ENCODE measurements around the gene SHROOM3.

SHROOM3 gene

DNA sequence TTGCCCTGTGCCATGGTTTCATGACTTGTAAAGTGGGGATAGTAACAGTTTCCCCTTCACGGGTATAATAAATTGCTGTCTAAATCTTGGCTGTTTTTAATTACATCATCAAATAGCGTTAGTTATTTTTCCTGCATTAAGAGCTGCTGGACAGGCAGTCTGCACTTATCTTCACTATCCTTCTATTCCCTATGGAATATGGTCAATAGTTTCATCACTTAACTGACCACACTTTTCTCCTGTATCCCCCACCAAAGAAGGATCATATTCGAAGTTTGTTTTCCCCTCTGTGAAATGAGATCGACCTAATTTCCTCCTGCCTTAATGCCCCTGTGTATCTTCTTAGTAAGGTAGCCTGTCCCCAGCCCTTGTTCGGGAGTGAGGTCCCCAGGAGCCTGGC, 133.2 kb downstream of the SHROOM3 start:
- Histone ChIP-seq H3K9me3 (ENCODE audit: control insufficient read depth, low read length) (no peaks in the 10 kb centered on the region), H3K4me3 (ENCODE audit: low read length) (no peak overlapping the region), H3K4me1 (ENCODE audit: control insufficient read depth, insufficient read depth, low read length) (peaks cover 34% of the 10 kb centered on the region), H3K36me3 (ENCODE audit: control insufficient read depth, insufficient read depth, low read length) (no peaks in the 10 kb centered on the region), H3K27me3 (ENCODE audit: control insufficient read depth, insufficient read depth, low read length) (no peaks in the 10 kb centered on the region), H3K9ac (ENCODE audit: low read length) (no peak overlapping the region)

DNA sequence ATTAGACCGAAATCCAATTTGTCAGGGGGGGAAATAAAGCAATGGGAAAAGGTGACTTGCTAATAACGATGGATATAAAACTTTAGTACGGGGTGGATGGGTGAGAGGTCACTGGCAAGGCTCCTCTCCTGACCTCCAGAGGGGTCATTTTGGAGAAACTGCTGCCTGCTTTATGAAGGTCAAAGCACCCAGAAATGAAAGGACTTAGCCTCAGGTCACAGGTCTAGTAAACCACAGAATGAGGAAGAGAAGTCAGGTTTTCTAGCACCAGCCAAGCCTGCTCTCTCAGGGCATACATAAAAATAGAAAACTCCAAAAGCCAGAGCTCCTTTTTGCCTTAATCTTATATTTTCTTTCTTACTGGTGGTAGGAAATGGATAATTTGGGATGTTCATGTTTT, 134.2 kb downstream of the SHROOM3 start:
- H3K9me3 ChIP-seq (ENCODE audit: control insufficient read depth, low read length), result no peaks in the 10 kb centered on the region
- H3K4me1 ChIP-seq (ENCODE audit: control insufficient read depth, insufficient read depth, low read length), result peaks cover 34% of the 10 kb centered on the region
- H3K27me3 ChIP-seq (ENCODE audit: control insufficient read depth, insufficient read depth, low read length), result no peaks in the 10 kb centered on the region
- no peaks in the 10 kb centered on the region for H3K36me3 ChIP-seq (ENCODE audit: control insufficient read depth, insufficient read depth, low read length)
- peak overlapping the region; percentile 4 for H3K9ac ChIP-seq (ENCODE audit: low read length)
- H3K4me3 ChIP-seq (ENCODE audit: low read length), result no peak overlapping the region

DNA sequence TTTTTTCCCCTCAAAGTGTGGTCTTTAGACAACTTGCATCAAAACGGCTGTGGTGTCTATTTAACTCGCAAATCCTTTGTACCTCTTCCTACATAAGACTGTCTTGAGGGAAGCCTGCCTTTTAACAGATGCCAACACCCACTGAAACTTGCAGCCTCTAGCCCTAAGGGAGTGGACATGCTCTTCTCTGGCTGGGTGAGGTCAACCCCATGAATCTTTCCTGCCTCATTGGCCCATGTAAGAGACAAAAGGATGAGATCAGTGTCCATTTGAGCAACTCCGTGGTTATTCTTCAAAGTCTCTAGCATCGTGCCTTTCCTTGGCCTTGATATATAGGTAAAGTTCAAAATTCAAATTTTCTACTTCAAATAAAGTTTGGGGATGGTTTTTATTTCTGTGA, 134.7 kb downstream of the SHROOM3 start:
- Histone ChIP-seq H3K9ac (ENCODE audit: low read length) (peak overlapping the region; percentile 4), H3K27me3 (ENCODE audit: control insufficient read depth, insufficient read depth, low read length) (no peaks in the 10 kb centered on the region), H3K36me3 (ENCODE audit: control insufficient read depth, insufficient read depth, low read length) (no peaks in the 10 kb centered on the region), H3K4me3 (ENCODE audit: low read length) (no peak overlapping the region), H3K4me1 (ENCODE audit: control insufficient read depth, insufficient read depth, low read length) (peaks cover 34% of the 10 kb centered on the region), H3K9me3 (ENCODE audit: control insufficient read depth, low read length) (no peaks in the 10 kb centered on the region)

DNA sequence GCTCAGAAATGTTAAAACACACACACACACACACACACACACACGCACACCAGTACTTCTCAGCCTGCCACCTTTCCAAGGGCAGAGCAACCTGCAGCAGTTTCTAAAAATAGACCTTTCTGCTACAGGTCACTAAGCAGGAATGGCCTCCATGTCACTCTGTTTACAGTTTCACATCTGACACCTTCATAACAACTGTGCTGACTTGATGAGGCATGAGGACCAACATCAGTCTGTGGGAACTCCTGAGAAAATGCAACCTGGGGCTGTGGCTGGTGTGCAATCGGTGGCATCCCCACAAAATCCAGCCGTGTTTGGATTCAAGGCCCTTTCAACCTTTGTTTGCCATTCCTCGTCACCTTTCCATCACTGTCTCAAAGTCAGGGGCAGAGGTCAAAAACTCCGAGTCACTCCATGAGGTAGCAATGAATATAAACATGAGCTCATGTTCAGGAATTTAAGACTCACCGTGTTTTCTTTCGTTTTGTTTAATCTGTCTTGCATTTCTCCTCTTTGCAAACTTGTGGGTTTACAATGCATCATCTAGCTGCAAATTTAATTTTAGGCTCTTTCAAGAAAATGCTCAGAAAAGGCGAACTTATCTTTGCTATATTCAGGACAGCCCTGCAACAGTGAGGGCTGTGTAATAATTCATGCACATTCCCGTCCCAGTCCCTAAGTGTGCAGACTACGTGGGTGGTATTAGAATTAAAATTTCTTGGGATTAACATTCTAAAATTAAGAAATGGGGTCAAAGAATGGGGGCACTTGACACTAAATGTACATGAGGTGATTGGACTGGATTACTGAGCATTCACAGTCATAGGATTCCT, 135.3 kb downstream of the SHROOM3 start:
- Histone ChIP-seq H3K4me3 (ENCODE audit: low read length) (no peak overlapping the region), H3K4me1 (ENCODE audit: control insufficient read depth, insufficient read depth, low read length) (peaks cover 34% of the 10 kb centered on the region), H3K36me3 (ENCODE audit: control insufficient read depth, insufficient read depth, low read length) (no peaks in the 10 kb centered on the region), H3K9ac (ENCODE audit: low read length) (no peak overlapping the region), H3K27me3 (ENCODE audit: control insufficient read depth, insufficient read depth, low read length) (no peaks in the 10 kb centered on the region), H3K9me3 (ENCODE audit: control insufficient read depth, low read length) (no peaks in the 10 kb centered on the region)

DNA sequence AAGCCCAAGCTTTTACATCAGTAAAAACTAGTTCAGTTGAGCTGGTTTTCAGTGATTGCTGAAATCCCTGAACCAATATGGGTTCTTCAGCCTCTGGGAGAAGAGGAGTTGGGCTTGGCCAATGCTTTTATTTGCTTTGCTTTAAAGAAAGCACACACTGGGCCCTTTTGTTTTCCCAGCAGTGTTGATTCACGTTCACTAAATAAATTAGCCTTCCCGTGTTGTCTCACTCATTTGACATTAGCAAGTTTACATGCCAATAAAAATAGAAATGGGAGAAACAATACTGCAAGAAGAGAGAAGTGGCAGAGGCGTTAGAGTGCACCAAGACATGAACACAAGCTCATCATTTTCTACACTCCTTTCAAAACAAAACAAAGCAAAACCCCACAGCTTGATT, 136.2 kb downstream of the SHROOM3 start:
- H3K9ac ChIP-seq (ENCODE audit: low read length), result no peak overlapping the region
- H3K9me3 ChIP-seq (ENCODE audit: control insufficient read depth, low read length), result no peaks in the 10 kb centered on the region
- H3K4me3 ChIP-seq (ENCODE audit: low read length), result no peak overlapping the region
- no peaks in the 10 kb centered on the region for H3K36me3 ChIP-seq (ENCODE audit: control insufficient read depth, insufficient read depth, low read length)
- no peaks in the 10 kb centered on the region for H3K27me3 ChIP-seq (ENCODE audit: control insufficient read depth, insufficient read depth, low read length)
- H3K4me1 ChIP-seq (ENCODE audit: control insufficient read depth, insufficient read depth, low read length), result peaks cover 34% of the 10 kb centered on the region

DNA sequence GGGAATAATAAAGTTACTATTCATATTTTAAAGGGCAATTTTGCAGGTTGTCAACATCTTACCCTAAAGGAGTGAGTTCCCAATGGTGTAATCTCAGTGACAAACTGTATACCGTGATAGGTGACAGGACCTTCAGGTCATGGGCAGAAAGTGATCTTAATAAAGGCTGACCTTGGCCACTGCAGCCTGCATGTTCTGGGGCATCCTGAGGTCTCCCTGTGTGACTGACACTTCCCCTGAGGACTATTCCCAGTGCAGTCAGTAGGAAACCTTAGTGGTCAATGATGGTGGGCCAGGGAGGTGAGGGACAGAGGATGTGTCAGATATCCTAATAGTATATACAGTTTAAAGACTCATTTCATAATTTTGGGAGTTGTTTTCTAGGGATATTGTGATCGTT, 137.2 kb downstream of the SHROOM3 start:
- H3K9ac ChIP-seq (ENCODE audit: low read length), result no peak overlapping the region

DNA sequence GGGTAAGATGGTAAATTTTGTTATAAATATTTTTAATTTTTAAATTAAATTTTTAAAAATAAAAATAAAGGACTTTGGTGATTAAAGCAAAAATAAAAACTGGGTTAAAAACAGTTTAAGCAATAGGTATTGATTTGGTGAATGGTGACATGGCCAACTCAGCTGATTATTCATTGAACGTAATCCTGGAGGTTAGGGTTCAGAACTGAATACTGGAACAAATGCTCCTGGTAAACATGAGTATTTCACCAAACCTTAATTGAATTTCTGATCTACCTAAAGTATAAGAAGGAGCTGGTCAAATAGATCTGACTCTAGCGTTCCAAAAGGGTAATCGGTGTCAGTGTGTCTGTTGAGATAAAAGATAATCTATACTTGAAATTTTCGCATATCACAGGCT, 141.8 kb downstream of the SHROOM3 start:
- peaks cover 3% of the 10 kb centered on the region for H3K4me1 ChIP-seq (ENCODE audit: control insufficient read depth, insufficient read depth, low read length)
- no peaks in the 10 kb centered on the region for H3K9me3 ChIP-seq (ENCODE audit: control insufficient read depth, low read length)
- H3K4me3 ChIP-seq (ENCODE audit: low read length), result no peak overlapping the region
- H3K9ac ChIP-seq (ENCODE audit: low read length), result no peak overlapping the region
- no peaks in the 10 kb centered on the region for H3K36me3 ChIP-seq (ENCODE audit: control insufficient read depth, insufficient read depth, low read length)
- no peaks in the 10 kb centered on the region for H3K27me3 ChIP-seq (ENCODE audit: control insufficient read depth, insufficient read depth, low read length)

More for the DNA sequence above, 137.2 kb downstream of the SHROOM3 start:
- Histone ChIP-seq H3K4me3 (ENCODE audit: low read length) (no peak overlapping the region), H3K27me3 (ENCODE audit: control insufficient read depth, insufficient read depth, low read length) (no peaks in the 10 kb centered on the region), H3K9me3 (ENCODE audit: control insufficient read depth, low read length) (no peaks in the 10 kb centered on the region), H3K4me1 (ENCODE audit: control insufficient read depth, insufficient read depth, low read length) (peaks cover 34% of the 10 kb centered on the region), H3K36me3 (ENCODE audit: control insufficient read depth, insufficient read depth, low read length) (no peaks in the 10 kb centered on the region)

DNA sequence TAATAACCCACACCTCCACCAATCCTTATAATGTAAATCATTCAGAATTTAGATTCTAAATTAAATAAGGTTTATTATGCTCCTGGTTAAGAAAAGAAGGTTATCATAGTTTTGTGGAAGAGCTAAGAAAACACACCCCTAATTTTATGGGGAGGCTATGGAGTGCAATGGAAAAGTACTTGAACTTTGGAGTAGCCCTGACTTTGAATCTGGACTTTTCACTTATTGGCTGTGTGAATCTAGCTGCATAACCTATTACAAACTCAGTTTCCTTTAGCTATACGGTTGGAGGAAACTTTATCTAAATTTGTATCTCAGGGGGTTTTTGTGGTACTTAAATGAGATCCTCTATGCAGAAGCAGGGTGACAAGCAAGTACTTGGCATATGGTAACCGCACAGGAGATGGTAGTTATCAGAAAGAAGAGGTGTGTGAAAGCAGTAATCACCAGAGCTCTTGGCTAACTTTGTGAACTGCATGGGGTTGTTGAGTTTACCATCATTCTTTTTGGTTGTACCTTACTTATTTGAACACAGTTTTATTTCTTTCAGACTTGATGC, 143.1 kb downstream of the SHROOM3 start:
- no peaks in the 10 kb centered on the region for H3K4me1 ChIP-seq (ENCODE audit: control insufficient read depth, insufficient read depth, low read length)

DNA sequence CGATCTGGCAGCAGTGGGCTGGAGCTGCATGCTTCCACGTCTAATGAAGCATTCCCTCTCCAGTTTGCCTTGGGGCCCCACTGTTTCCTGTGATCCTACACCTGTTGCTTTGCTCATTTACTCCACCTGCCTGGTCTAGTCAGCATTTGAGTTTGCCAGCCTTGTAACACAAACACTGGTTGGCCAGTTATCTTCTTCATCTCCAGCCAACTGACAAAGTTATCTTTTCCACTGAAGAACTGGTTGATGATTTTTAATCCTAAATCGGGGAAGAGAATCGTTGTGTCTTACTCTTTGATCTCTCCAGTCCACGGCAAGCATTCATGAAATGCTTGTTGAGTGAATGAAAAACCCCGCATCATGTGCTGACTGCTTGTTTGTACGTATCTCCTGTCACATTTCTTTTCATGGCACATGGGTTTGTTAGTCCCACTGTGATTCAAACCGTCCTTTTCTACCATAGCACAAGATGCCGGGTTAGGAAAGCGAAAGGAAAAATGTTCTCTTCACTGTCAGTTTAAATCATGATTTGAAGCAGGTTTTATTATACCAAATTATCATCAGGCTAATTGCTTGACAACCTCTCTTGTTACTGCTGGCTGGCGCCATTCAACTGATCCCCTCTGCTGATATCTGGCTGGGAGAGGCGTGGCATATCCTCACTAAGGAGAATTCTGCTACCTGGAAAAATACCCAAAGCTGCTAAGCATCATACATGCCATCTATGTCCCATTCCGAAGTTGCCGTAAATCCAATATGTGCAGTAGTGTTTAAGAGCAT, 144.8 kb downstream of the SHROOM3 start:
- no peaks in the 10 kb centered on the region for H3K36me3 ChIP-seq (ENCODE audit: control insufficient read depth, insufficient read depth, low read length)
- H3K9me3 ChIP-seq (ENCODE audit: control insufficient read depth, low read length), result no peaks in the 10 kb centered on the region
- H3K4me1 ChIP-seq (ENCODE audit: control insufficient read depth, insufficient read depth, low read length), result no peaks in the 10 kb centered on the region
- H3K4me3 ChIP-seq (ENCODE audit: low read length), result no peak overlapping the region
- no peaks in the 10 kb centered on the region for H3K27me3 ChIP-seq (ENCODE audit: control insufficient read depth, insufficient read depth, low read length)
- H3K9ac ChIP-seq (ENCODE audit: low read length), result no peak overlapping the region

More for the DNA sequence above, 143.1 kb downstream of the SHROOM3 start:
- Histone ChIP-seq H3K27me3 (ENCODE audit: control insufficient read depth, insufficient read depth, low read length) (no peaks in the 10 kb centered on the region), H3K9ac (ENCODE audit: low read length) (no peak overlapping the region), H3K9me3 (ENCODE audit: control insufficient read depth, low read length) (no peaks in the 10 kb centered on the region), H3K4me3 (ENCODE audit: low read length) (no peak overlapping the region), H3K36me3 (ENCODE audit: control insufficient read depth, insufficient read depth, low read length) (no peaks in the 10 kb centered on the region)

DNA sequence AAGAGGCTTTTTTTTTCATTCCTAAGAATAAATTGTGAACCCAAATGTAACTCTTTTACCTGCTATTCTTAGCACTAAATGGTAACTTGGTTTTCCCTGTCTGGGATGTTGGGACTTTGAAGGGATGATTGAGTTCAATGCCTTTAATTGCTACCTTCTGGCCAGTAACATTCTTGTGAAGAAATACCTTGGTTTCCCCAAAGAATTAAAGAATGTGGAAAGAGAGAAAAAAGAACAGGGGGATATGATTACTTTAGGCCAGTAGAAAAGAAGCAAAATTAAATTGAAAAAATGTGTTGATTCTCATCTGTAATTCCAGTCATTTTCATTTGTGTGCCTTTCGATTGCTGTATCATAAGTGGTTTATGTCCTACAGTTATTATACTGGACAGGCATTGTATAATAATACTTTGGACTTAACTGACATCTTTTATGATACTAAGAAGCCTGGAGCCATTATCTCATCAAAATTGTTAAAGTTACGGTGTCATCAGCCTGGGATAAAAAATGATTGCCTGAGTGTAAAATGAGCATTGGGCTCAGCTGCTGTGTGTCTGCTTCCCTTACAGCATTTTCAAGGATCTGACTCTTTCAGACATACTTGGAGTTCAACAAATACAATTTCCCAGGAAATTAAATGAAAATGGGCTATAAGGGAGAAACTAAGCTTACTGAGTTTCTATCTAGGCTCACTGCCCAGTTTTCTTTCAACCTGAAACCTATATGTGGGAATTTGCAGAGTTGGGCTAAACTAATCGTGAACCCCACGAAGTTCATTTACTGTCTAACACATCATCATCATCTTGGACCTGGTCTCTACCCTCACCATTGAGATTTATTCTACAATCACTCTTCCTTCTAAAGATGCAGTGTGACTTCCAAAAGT, 146.3 kb downstream of the SHROOM3 start:
- no peak overlapping the region for H3K9ac ChIP-seq (ENCODE audit: low read length)

DNA sequence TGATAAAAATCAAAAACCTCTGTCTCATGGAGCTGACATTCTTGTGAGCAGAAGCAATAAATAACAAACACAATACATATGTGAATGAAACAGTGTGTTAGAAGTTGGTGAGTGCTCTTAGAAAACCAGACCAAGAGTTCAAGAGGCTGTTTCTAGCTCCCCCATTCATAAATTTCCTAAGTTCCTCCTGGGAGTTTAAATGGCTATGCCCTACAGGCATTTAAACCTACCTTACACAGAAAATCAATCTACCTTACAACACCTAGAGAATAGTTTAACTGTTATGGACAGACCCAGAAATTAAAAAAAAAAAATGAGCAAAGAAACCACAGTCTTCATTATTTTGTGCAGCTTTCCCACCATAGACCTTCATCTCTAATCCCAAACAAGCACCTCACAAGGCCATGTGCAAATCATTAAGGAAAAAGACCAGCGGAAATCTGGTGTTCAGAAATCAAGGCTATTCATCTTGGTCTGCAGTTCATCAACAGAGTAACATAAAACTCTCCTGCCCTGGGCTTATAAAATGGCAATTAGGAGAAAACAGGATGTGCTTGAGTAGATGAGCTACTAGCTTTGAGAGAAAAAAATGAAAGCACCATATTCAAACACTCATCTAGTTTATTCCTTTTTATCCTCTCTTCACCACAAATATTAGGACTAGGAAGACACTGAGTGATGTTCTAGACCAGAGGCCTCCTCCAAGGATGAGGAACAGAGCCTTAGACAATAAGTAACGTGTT, 147.2 kb downstream of the SHROOM3 start:
- Histone ChIP-seq H3K9me3 (ENCODE audit: control insufficient read depth, low read length) (no peaks in the 10 kb centered on the region), H3K4me3 (ENCODE audit: low read length) (no peak overlapping the region), H3K9ac (ENCODE audit: low read length) (no peak overlapping the region), H3K27me3 (ENCODE audit: control insufficient read depth, insufficient read depth, low read length) (no peaks in the 10 kb centered on the region), H3K4me1 (ENCODE audit: control insufficient read depth, insufficient read depth, low read length) (no peaks in the 10 kb centered on the region), H3K36me3 (ENCODE audit: control insufficient read depth, insufficient read depth, low read length) (no peaks in the 10 kb centered on the region)

More for the DNA sequence above, 146.3 kb downstream of the SHROOM3 start:
- Histone ChIP-seq H3K36me3 (ENCODE audit: control insufficient read depth, insufficient read depth, low read length) (no peaks in the 10 kb centered on the region), H3K9me3 (ENCODE audit: control insufficient read depth, low read length) (no peaks in the 10 kb centered on the region), H3K27me3 (ENCODE audit: control insufficient read depth, insufficient read depth, low read length) (no peaks in the 10 kb centered on the region), H3K4me3 (ENCODE audit: low read length) (no peak overlapping the region), H3K4me1 (ENCODE audit: control insufficient read depth, insufficient read depth, low read length) (no peaks in the 10 kb centered on the region)
